GM18498 (cell line): ENCODE measurements around the gene ZNF711.
"Not testable (repeated sequence)": the region's sequence is repeated elsewhere in the genome, so short reads cannot be mapped to it uniquely, and the experiment has no call there.

ENCODE experiments used
- ATAC-seq: cut with Tn5 transposase; IDR thresholded peaks from one replicate; pipeline ENCODE4 v1.9.1; 2021; ENCODE audit warnings: mild to moderate bottlenecking, moderate library complexity; ENCODE audit not compliant: unreplicated experiment

Gene ZNF711

GRCh38 chrX:85243761-85244449, at the start of gene ZNF711, which contains the start of gene SATL1:
Gene ZNF711, plus strand, starts transcription at chrX:85243991. Its CDS starts 3,582 bp downstream, at chrX:85247573.
Gene SATL1, minus strand, starts transcription at chrX:85243779. Its CDS starts 134,811 bp downstream, at chrX:85108968.
- ATAC-seq: peak; percentile 60

- no peak for ATAC-seq
Measured at GRCh38 chrX:85196319-85196718, 47.5 kb upstream of the ZNF711 start.

GRCh38 chrX:85203461-85203970, 40.3 kb upstream of the ZNF711 start:
- no peak for ATAC-seq

GRCh38 chrX:85213792-85214530, 29.8 kb upstream of the ZNF711 start:
- no peak for ATAC-seq

- no peak for ATAC-seq
Measured at GRCh38 chrX:85215946-85216345, 27.8 kb upstream of the ZNF711 start.

GRCh38 chrX:85221361-85221760, 22.4 kb upstream of the ZNF711 start:
- ATAC-seq: no peak

GRCh38 chrX:85223359-85223758, 20.4 kb upstream of the ZNF711 start:
- ATAC-seq: no peak

- no peak for ATAC-seq
Measured at GRCh38 chrX:85243155-85243554, 636 bp upstream of the ZNF711 start.

GRCh38 chrX:85244450-85245211, 840 bp downstream of the ZNF711 start:
- peak; percentile 58 for ATAC-seq

- not testable (repeated sequence) for ATAC-seq
Measured at GRCh38 chrX:85285286-85285685, 41.5 kb downstream of the ZNF711 start.

GRCh38 chrX:85288992-85289723, 45.4 kb downstream of the ZNF711 start:
- no peak for ATAC-seq

- no peak for ATAC-seq
Measured at GRCh38 chrX:85303544-85303943, 59.8 kb downstream of the ZNF711 start.

- ATAC-seq: no peak
Measured at GRCh38 chrX:85309717-85310116, 65.9 kb downstream of the ZNF711 start.

GRCh38 chrX:85311348-85311747, 67.6 kb downstream of the ZNF711 start:
- not testable (repeated sequence) for ATAC-seq
